H9 (cell line): ENCODE results near the gene PDE5A. TPM values are rescaled to one million over a fixed set of nuclear protein-coding genes. Genes with fewer than 3 reads are reported as not detected.

Experiments
- DNase-seq: peaks from one replicate; pipeline ENCODE4 v3.0.0-alpha.2; 2017
- H2AFZ ChIP-seq: one replicate; pipeline ENCODE4 v1.6.1; 2013; ENCODE audit warnings: mild to moderate bottlenecking, low read length, control low read depth, moderate library complexity
- H2AK5ac ChIP-seq: 2 replicates; pipeline ENCODE4 v1.6.1; 2013; ENCODE audit warnings: low read length, control low read depth, mixed read lengths; ENCODE audit not compliant: insufficient read length
- H2BK120ac ChIP-seq: one replicate; pipeline ENCODE4 v1.6.1; 2013; ENCODE audit warnings: low read depth, mild to moderate bottlenecking, low read length, control low read depth, inconsistent platforms; ENCODE audit not compliant: poor library complexity, severe bottlenecking
- H2BK12ac ChIP-seq: 2 replicates; pipeline ENCODE4 v1.6.1; 2013; ENCODE audit warnings: low read length, control low read depth, mixed read lengths, low read depth; ENCODE audit not compliant: insufficient read length
- H2BK15ac ChIP-seq: 2 replicates; pipeline ENCODE4 v1.6.1; 2013; ENCODE audit warnings: low read depth, low read length, control low read depth
- H2BK20ac ChIP-seq: one replicate; pipeline ENCODE4 v1.6.1; 2013; ENCODE audit warnings: low read depth, mild to moderate bottlenecking, low read length, control low read depth, inconsistent platforms; ENCODE audit not compliant: poor library complexity, severe bottlenecking
- H2BK5ac ChIP-seq: 2 replicates; pipeline ENCODE4 v1.6.1; 2013; ENCODE audit warnings: low read length, control low read depth, mixed read lengths; ENCODE audit not compliant: insufficient read length
- H3K14ac ChIP-seq: 2 replicates; pipeline ENCODE4 v1.6.1; 2013; ENCODE audit warnings: low read length, control low read depth; ENCODE audit not compliant: insufficient read depth
- H3K18ac ChIP-seq: 2 replicates; pipeline ENCODE4 v1.6.1; 2013; ENCODE audit warnings: low read depth, mild to moderate bottlenecking, mixed read lengths, low read length, control low read depth; ENCODE audit not compliant: insufficient read length
- H3K23ac ChIP-seq: 2 replicates; pipeline ENCODE4 v1.6.1; 2013; ENCODE audit warnings: low read length, control low read depth, mixed read lengths, low read depth; ENCODE audit not compliant: insufficient read length
- H3K23me2 ChIP-seq: 2 replicates; pipeline ENCODE4 v1.6.1; 2013; ENCODE audit warnings: low read depth, mild to moderate bottlenecking, mixed read lengths, low read length, control low read depth; ENCODE audit not compliant: insufficient read length, poor library complexity, severe bottlenecking
- H3K27ac ChIP-seq: 2 replicates; pipeline ENCODE4 v1.5.1; 2013; ENCODE audit warnings: low read length, control low read depth, mixed read lengths, low read depth; ENCODE audit not compliant: insufficient read length
- H3K27me3 ChIP-seq: 2 replicates; pipeline ENCODE4 v1.6.1; 2013; ENCODE audit warnings: low read length, control low read depth, inconsistent platforms; ENCODE audit not compliant: insufficient read depth
- H3K4ac ChIP-seq: 2 replicates; pipeline ENCODE4 v1.6.1; 2013; ENCODE audit warnings: low read depth, mild to moderate bottlenecking, control low read depth, inconsistent platforms, low read length, moderate library complexity
- H3K4me1 ChIP-seq: 2 replicates; pipeline ENCODE4 v1.6.1; 2013; ENCODE audit warnings: low read length, control low read depth, inconsistent platforms; ENCODE audit not compliant: insufficient read depth
- H3K4me2 ChIP-seq: 2 replicates; pipeline ENCODE4 v1.6.1; 2013; ENCODE audit warnings: low read length, control low read depth, mixed read lengths; ENCODE audit not compliant: insufficient read length, insufficient read depth
- H3K56ac ChIP-seq: 2 replicates; pipeline ENCODE4 v1.6.1; 2013; ENCODE audit warnings: low read depth, mild to moderate bottlenecking, mixed read lengths, low read length, control low read depth; ENCODE audit not compliant: insufficient read length
- H3K79me1 ChIP-seq: 2 replicates; pipeline ENCODE4 v1.6.1; 2013; ENCODE audit warnings: low read depth, mild to moderate bottlenecking, moderate library complexity, low read length, control low read depth, inconsistent platforms; ENCODE audit not compliant: insufficient read depth, poor library complexity, severe bottlenecking
- H3K79me2 ChIP-seq: 2 replicates; pipeline ENCODE4 v1.6.1; 2013; ENCODE audit warnings: low read length, control low read depth, inconsistent platforms; ENCODE audit not compliant: insufficient read depth
- H3K9ac ChIP-seq: 2 replicates; pipeline ENCODE4 v1.6.1; 2013; ENCODE audit warnings: low read length, control low read depth, mixed read lengths; ENCODE audit not compliant: insufficient read length; ENCODE audit errors: extremely low read depth
- H3K9me3 ChIP-seq: one replicate; pipeline ENCODE4 v1.6.1; 2013; ENCODE audit warnings: low read depth, low read length, inconsistent platforms; ENCODE audit not compliant: control insufficient read depth
- H3T11ph ChIP-seq: one replicate; pipeline ENCODE4 v1.6.1; 2013; ENCODE audit warnings: mild to moderate bottlenecking, low read length, control low read depth, inconsistent platforms
- H4K20me1 ChIP-seq: one replicate; pipeline ENCODE4 v1.6.1; 2013; ENCODE audit not compliant: control insufficient read depth, insufficient read length, insufficient read depth
- H4K5ac ChIP-seq: 2 replicates; pipeline ENCODE4 v1.6.1; 2013; ENCODE audit warnings: low read depth, mild to moderate bottlenecking, mixed read lengths, low read length, control low read depth; ENCODE audit not compliant: insufficient read length
- H4K8ac ChIP-seq: replicated peaks from 2 replicates; pipeline ENCODE4 v1.6.1; 2013; ENCODE audit warnings: low read length, control low read depth, mixed read lengths, low read depth; ENCODE audit not compliant: insufficient read length
- H4K91ac ChIP-seq: 2 replicates; pipeline ENCODE4 v1.6.1; 2013; ENCODE audit warnings: low read depth, mild to moderate bottlenecking, moderate library complexity, mixed read lengths, low read length, control low read depth; ENCODE audit not compliant: insufficient read length
- H3K27ac Mint-ChIP-seq, 3 experiments: 2 replicates in 2 of 3; 3 replicates in 1 of 3; pipeline ENCODE4 v1.8.0; 2020 to 2021; ENCODE audit warnings: mixed read lengths in 3 of 3, mild to moderate bottlenecking in 1 of 3, moderate library complexity in 1 of 3
- H3K27me3 Mint-ChIP-seq: 2 replicates; pipeline ENCODE4 v1.8.0; 2021; ENCODE audit warnings: low read depth, mild to moderate bottlenecking, moderate library complexity, mixed read lengths
- H3K36me3 Mint-ChIP-seq, 3 experiments: 2 replicates in 2 of 3; 3 replicates in 1 of 3; pipeline ENCODE4 v1.8.0; 2020 to 2021; ENCODE audit warnings: low read depth in 3 of 3, mixed read lengths in 3 of 3; ENCODE audit not compliant: insufficient read depth in 1 of 3
- H3K4me1 Mint-ChIP-seq, 2 experiments: 2 replicates each; pipeline ENCODE4 v1.8.0; 2020; ENCODE audit warnings: mixed read lengths in 2 of 2
- H3K4me3 Mint-ChIP-seq, 2 experiments: 2 replicates in 1 of 2; 3 replicates in 1 of 2; pipeline ENCODE4 v1.8.0; 2020 to 2021; ENCODE audit warnings: mild to moderate bottlenecking in 2 of 2, mixed read lengths in 2 of 2, moderate library complexity in 1 of 2
- H3K9me3 Mint-ChIP-seq, 2 experiments: 2 replicates in 1 of 2; 3 replicates in 1 of 2; pipeline ENCODE4 v1.8.0; 2020; ENCODE audit warnings: mild to moderate bottlenecking in 2 of 2, mixed read lengths in 2 of 2, moderate library complexity in 1 of 2
- WGBS: extraction: QIAGEN DNeasy Blood & Tissue Kit; methylation state at CpG from one replicate; pipeline ENCODE4 v1.1.7; 2013; ENCODE audit warnings: missing lambda C conversion rate, low lambda C conversion rate, mixed read lengths; ENCODE audit not compliant: insufficient read length; ENCODE audit errors: extremely low coverage; 5-methylcytosine and 5-hydroxymethylcytosine counted together
- total RNA-seq: library from RNA; stranded (reverse); gene quantifications from 2 replicates; pipeline ENCODE4 v1.2.1, GENCODE V29; 2021
- TF ChIP-seq, protein P1 (sequence below): fragments of 200-600 bp; sonication (generic); conservative IDR thresholded peaks from 3 replicates; pipeline ENCODE4 v1.8.0; 2021; ENCODE audit warnings: antibody characterized with exemption, mild to moderate bottlenecking

Gene PDE5A
- total RNA-seq, 1 experiment from 2014 or later, result 15.7 TPM

DNA sequence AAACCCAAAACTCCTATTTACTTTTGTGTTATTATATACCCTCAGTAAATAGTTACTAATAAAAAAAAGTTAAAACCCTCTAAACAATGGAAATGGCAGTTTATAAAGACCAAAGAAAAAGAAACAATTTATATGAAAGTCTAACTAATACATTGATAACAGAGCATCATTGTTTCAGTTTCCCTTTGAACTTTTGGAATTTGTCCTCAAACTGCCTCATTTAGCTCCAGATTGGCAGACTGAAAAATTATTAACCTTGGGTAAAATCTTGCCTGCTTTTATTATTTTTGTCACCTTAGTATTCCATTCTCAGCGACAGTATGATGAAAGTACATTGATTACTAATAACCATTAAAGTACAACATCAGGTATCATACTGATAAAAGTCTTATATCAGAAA is 124.0 kb downstream of the PDE5A start:
- no peak overlapping the region for H2AFZ ChIP-seq
- H2BK5ac ChIP-seq, result no peak overlapping the region
- no peak overlapping the region for H3K4me2 ChIP-seq
- no peak overlapping the region for H2AK5ac ChIP-seq
- no peak overlapping the region for H4K8ac ChIP-seq
- no peak overlapping the region for H4K5ac ChIP-seq
- H3K23me2 ChIP-seq, result no peaks in the 10 kb centered on the region
- H3K27ac ChIP-seq, result no peak overlapping the region
- Mint-ChIP-seq H3K36me3 (peaks cover 7 to 46% (median 29%) of the 10 kb centered on the region in 3 experiments; a peak in 6 of 7 replicates), H3K4me3 (no peak overlapping the region), H3K27me3 (no peaks in the 10 kb centered on the region), H3K4me1 (no peaks in the 10 kb centered on the region), H3K27ac (no peak overlapping the region), H3K9me3 (no peaks in the 10 kb centered on the region)
- no peak overlapping the region for H3K56ac ChIP-seq
- H3K9ac ChIP-seq, result no peak overlapping the region
- H3K23ac ChIP-seq, result no peak overlapping the region
- H3K4ac ChIP-seq, result no peak overlapping the region
- no peaks in the 10 kb centered on the region for H3K4me1 ChIP-seq
- H2BK12ac ChIP-seq, result no peak overlapping the region
- TF ChIP-seq, protein P1, sequence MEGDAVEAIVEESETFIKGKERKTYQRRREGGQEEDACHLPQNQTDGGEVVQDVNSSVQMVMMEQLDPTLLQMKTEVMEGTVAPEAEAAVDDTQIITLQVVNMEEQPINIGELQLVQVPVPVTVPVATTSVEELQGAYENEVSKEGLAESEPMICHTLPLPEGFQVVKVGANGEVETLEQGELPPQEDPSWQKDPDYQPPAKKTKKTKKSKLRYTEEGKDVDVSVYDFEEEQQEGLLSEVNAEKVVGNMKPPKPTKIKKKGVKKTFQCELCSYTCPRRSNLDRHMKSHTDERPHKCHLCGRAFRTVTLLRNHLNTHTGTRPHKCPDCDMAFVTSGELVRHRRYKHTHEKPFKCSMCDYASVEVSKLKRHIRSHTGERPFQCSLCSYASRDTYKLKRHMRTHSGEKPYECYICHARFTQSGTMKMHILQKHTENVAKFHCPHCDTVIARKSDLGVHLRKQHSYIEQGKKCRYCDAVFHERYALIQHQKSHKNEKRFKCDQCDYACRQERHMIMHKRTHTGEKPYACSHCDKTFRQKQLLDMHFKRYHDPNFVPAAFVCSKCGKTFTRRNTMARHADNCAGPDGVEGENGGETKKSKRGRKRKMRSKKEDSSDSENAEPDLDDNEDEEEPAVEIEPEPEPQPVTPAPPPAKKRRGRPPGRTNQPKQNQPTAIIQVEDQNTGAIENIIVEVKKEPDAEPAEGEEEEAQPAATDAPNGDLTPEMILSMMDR, result no peak
- no peak overlapping the region for H2BK20ac ChIP-seq
- H2BK15ac ChIP-seq, result no peak overlapping the region
- no CpG with 5 or more reads among the region's 1 CpG for WGBS
- H4K91ac ChIP-seq, result no peak overlapping the region
- H3T11ph ChIP-seq, result no peak overlapping the region
- H4K20me1 ChIP-seq, result no peaks in the 10 kb centered on the region
- no peak overlapping the region for H2BK120ac ChIP-seq
- DNase-seq, result no peak
- H3K18ac ChIP-seq, result no peak overlapping the region
- H3K79me2 ChIP-seq, result no peaks in the 10 kb centered on the region
- no peaks in the 10 kb centered on the region for H3K27me3 ChIP-seq
- H3K14ac ChIP-seq, result no peak overlapping the region
- no peaks in the 10 kb centered on the region for H3K79me1 ChIP-seq
- H3K9me3 ChIP-seq, result no peaks in the 10 kb centered on the region
